HG03571 (cell line): ENCODE data around the gene EPSTI1.

Source experiments
- ATAC-seq: cut with Tn5 transposase; IDR thresholded peaks from one replicate; pipeline ENCODE4 v1.9.1; 2021; ENCODE audit not compliant: unreplicated experiment

The EPSTI1 gene

GRCh38 chr13:42976066-42976465 lies 16.0 kb downstream of the EPSTI1 start:
- no peak for ATAC-seq

GRCh38 chr13:42973581-42973980 lies 18.5 kb downstream of the EPSTI1 start:
- no peak for ATAC-seq

- no peak for ATAC-seq
Measured at GRCh38 chr13:42971691-42972347, 20.2 kb downstream of the EPSTI1 start.

- no peak for ATAC-seq
Measured at GRCh38 chr13:42970824-42971690, 21.0 kb downstream of the EPSTI1 start.

GRCh38 chr13:42969565-42970172 lies 22.4 kb downstream of the EPSTI1 start:
- ATAC-seq: no peak

- no peak for ATAC-seq
Measured at GRCh38 chr13:42968906-42969305, 23.1 kb downstream of the EPSTI1 start.

GRCh38 chr13:42967660-42968059 lies 24.4 kb downstream of the EPSTI1 start:
- ATAC-seq: no peak

- no peak for ATAC-seq
Measured at GRCh38 chr13:42965281-42965680, 26.8 kb downstream of the EPSTI1 start.

GRCh38 chr13:42964761-42965161 lies 27.3 kb downstream of the EPSTI1 start:
- no peak for ATAC-seq

- ATAC-seq: no peak
Measured at GRCh38 chr13:42959615-42960014, 32.4 kb downstream of the EPSTI1 start.

- ATAC-seq: no peak
Measured at GRCh38 chr13:42957881-42958280, 34.2 kb downstream of the EPSTI1 start.

GRCh38 chr13:42950181-42950580 lies 41.9 kb downstream of the EPSTI1 start:
- ATAC-seq: no peak

- ATAC-seq: no peak
Measured at GRCh38 chr13:42947925-42948324, 44.1 kb downstream of the EPSTI1 start.

GRCh38 chr13:42946927-42947326 lies 45.1 kb downstream of the EPSTI1 start:
- ATAC-seq: no peak

GRCh38 chr13:42929886-42930535 lies 62.0 kb downstream of the EPSTI1 start:
- no peak for ATAC-seq

- ATAC-seq: no peak
Measured at GRCh38 chr13:42926555-42926954, 65.5 kb downstream of the EPSTI1 start.

GRCh38 chr13:42926043-42926442 lies 66.0 kb downstream of the EPSTI1 start:
- ATAC-seq: no peak

- no peak for ATAC-seq
Measured at GRCh38 chr13:42925626-42926025, 66.4 kb downstream of the EPSTI1 start.

- no peak for ATAC-seq
Measured at GRCh38 chr13:42924344-42924743, 67.7 kb downstream of the EPSTI1 start.

GRCh38 chr13:42907745-42908144 lies 84.3 kb downstream of the EPSTI1 start:
- ATAC-seq: no peak

- ATAC-seq: no peak
Measured at GRCh38 chr13:42906257-42906656, 85.8 kb downstream of the EPSTI1 start.
